HG03097 (cell line): ENCODE results near the gene ZNF764.
"Not testable (repeated sequence)": the region's sequence is repeated elsewhere in the genome, so short reads cannot be mapped to it uniquely, and the experiment has no call there.

ENCODE experiments used
- ATAC-seq: cut with Tn5 transposase; IDR thresholded peaks from one replicate; pipeline ENCODE4 v1.9.1; 2021; ENCODE audit not compliant: unreplicated experiment, low FRiP score

The ZNF764 gene

GRCh38 chr16:30528799-30529457 is 29.2 kb downstream of the ZNF764 start:
- no peak for ATAC-seq

GRCh38 chr16:30527635-30528178 is 30.5 kb downstream of the ZNF764 start:
- ATAC-seq, result peak; percentile 2

- ATAC-seq, result peak; percentile 73
Measured at GRCh38 chr16:30526823-30527634, 31.1 kb downstream of the ZNF764 start.

- ATAC-seq, result peak; percentile 21
Measured at GRCh38 chr16:30526137-30526822, 31.9 kb downstream of the ZNF764 start, which contains the start of gene ZNF768. Gene ZNF768 (minus strand): TSS chr16:30526566. CDS start chr16:30526413, 153 bp downstream.

- no peak for ATAC-seq
Measured at GRCh38 chr16:30525844-30526136, 32.4 kb downstream of the ZNF764 start.

GRCh38 chr16:30524575-30525568 is 33.3 kb downstream of the ZNF764 start:
- no peak for ATAC-seq

GRCh38 chr16:30523768-30524574 is 34.2 kb downstream of the ZNF764 start:
- no peak for ATAC-seq

GRCh38 chr16:30522702-30523463 is 35.3 kb downstream of the ZNF764 start:
- not testable (repeated sequence) for ATAC-seq

GRCh38 chr16:30521873-30522641 is 36.1 kb downstream of the ZNF764 start:
- no peak for ATAC-seq

GRCh38 chr16:30521476-30521872 is 36.7 kb downstream of the ZNF764 start:
- no peak for ATAC-seq

GRCh38 chr16:30519120-30520049 is 38.8 kb downstream of the ZNF764 start:
- ATAC-seq, result no peak

- no peak for ATAC-seq
Measured at GRCh38 chr16:30518552-30518951, 39.6 kb downstream of the ZNF764 start.

GRCh38 chr16:30515275-30515674 is 42.9 kb downstream of the ZNF764 start:
- ATAC-seq, result no peak

- ATAC-seq, result no peak
Measured at GRCh38 chr16:30511509-30511908, 46.7 kb downstream of the ZNF764 start.

GRCh38 chr16:30510376-30510938 is 47.7 kb downstream of the ZNF764 start:
- no peak for ATAC-seq

GRCh38 chr16:30509081-30509765 is 49.0 kb downstream of the ZNF764 start:
- ATAC-seq, result no peak
